Embryonic facial prominence (tissue), 1 donor: ENCODE data around the gene CDC25B.

Source experiments
- DNase-seq: peaks from one replicate; pipeline ENCODE4 v3.0.0-alpha.2; 2016; ENCODE audit errors: extremely low spot score

Gene CDC25B

DNA sequence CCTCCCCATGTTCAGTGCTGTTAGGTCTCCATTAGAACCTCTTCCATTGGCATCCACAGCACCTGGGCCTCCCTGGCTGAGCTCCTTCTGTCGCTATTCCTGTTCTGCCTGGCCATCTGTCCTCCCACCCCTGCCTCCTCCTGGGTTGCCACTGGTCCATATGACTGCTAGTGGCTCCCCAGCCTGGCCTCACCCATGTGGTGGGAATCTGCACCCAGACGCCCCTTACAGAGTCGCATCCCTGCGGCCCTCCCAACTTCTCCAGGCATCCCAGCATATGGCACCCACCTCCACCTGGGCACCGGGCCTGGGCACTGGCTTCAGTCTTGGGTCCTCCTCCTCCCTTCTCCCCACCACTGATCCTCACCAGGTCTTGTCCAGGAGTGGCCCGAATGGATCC, 7.7 kb downstream of the CDC25B start:
- no peak for DNase-seq

DNA sequence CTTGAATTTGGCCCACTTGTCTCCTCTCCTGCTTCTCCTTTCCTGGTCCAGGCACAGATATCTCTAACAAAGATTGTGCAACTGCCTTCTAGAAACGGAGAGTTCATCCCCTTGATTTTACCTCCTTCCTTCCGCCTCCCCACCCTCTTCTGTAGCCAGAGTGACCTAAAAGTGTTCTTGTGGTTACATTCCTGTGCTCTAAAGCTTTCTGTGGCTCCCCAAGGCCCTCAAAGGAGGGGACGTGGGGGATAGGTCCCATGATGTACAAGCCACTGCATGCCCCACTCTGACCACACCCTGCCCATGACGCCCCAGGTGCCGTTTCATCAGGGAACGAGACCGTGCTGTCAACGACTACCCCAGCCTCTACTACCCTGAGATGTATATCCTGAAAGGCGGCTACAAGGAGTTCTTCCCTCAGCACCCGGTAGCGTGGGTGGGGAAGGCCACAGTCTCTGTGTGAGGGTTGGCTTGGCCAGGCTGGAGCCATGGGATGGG, 8.2 kb downstream of the CDC25B start:
- DNase-seq: no peak

DNA sequence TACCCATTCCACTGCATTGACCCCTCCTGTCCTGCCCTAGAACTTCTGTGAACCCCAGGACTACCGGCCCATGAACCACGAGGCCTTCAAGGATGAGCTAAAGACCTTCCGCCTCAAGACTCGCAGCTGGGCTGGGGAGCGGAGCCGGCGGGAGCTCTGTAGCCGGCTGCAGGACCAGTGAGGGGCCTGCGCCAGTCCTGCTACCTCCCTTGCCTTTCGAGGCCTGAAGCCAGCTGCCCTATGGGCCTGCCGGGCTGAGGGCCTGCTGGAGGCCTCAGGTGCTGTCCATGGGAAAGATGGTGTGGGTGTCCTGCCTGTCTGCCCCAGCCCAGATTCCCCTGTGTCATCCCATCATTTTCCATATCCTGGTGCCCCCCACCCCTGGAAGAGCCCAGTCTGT, 8.7 kb downstream of the CDC25B start:
- DNase-seq: no peak

- no peak for DNase-seq
Observed at GRCh38 chr20:3808544-3808943, 12.4 kb downstream of the CDC25B start.

- DNase-seq: peak; percentile 91
Observed at GRCh38 chr20:3811467-3812258, 15.6 kb downstream of the CDC25B start.

DNA sequence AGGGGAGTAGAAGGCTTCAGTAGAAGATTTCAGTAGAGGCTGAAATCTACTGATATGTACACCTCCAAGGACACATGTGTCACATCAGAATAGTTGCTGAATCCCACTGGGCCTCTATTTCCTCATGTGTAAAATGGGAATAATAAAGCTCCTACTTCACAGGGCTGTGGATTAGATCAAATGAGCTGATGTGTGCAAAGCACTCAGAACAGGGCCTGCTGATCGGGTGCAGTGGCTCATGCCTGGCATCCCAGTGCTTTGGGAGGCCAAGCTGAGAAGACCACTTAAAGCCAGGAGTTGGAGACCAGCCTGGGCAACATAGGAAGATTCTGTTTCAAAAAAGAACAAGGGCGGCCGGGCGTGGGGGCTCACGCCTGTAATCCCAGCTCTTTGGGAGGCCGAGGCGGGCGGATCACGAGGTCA, 16.2 kb downstream of the CDC25B start:
- DNase-seq: no peak

- DNase-seq: no peak
Observed at GRCh38 chr20:3812975-3813847, 17.1 kb downstream of the CDC25B start.

GRCh38 chr20:3813848-3814581, 17.9 kb downstream of the CDC25B start:
- DNase-seq: no peak

GRCh38 chr20:3814928-3815495, 18.9 kb downstream of the CDC25B start:
- no peak for DNase-seq

DNA sequence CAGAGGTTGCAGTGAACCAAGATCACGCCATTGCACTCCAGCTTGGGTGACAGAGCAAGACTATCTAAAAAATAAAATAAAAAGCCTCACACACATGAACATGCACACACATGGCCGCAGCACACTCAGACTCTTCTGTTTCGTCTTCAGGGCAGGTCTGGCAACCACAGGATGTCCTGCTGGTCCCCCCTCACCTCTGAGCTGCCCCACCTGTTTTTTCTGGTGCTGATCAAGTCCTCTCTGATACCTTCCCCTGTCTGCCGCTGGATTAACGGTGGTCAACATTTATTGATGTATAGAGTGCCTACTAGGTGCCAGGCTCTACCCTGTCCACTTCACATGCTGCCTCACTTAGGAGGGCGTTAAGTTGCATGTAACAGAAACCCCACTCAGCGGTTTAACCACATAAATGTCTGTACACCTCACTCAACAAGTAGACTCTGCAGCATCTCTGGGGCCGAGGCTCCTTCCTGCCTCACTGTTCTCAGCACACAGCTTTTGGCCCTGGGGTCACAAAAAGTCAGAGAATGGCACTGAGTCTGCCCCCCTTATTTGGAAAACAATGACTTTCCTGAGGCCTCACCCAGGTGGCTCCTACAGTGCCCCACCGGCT, 19.7 kb downstream of the CDC25B start:
- no peak for DNase-seq

DNA sequence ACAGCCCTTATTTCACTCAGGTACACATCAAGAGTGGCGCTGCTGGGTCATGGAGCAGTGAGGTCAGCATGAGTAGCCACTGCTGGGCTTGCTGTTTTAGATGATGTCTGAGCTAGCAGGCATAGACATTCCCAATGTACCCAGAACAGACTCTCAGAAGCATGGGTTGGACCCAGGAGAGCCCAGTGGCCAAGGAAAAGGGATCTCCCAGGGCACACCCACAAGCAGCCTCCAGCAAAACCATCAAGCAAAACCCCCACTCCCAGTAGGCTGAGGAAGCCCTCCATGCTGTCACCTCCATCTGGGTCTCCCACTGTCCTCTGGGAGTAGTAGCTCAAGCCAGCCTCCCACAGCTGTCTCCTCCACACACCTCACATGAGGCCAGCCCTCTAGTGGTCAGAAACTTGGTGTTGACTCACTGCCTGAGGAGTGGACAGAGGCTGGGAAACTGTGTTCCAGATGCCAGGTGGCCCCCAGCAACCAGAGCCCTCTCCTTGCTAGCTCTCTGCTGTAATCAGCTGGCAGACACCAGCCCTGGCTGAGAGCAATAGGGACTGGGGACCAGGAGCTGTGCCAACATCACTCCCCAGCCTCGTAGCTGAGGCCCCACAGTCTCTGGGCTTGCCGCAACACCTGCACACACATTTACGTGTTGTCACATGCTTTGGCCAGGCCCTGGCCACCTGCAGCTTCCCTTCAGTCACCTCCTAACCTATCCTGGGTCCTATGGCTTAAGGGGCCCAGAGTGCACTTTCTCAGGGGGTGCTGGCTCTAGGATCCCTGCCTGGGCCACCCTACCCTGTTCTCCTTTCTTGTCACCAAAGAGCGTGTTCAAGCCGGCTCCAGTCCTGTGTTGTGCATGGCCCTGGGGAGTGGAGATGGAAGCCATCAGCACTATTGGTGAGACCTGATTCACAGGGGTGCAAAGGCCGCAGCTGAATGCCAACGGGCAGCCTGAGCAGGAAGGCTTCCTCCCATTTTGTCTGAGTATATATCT, 22.3 kb downstream of the CDC25B start:
- DNase-seq: no peak

- no peak for DNase-seq
Observed at GRCh38 chr20:3819411-3820047, 23.4 kb downstream of the CDC25B start.

GRCh38 chr20:3820048-3820900, 24.2 kb downstream of the CDC25B start, which contains the start of gene AP5S1:
TSS of gene AP5S1 (plus strand) at chr20:3820547. CDS start at chr20:3822118, 1,571 bp downstream.
- peak; percentile 89 for DNase-seq

- DNase-seq: no peak
Observed at GRCh38 chr20:3820901-3821727, 25.0 kb downstream of the CDC25B start.

DNA sequence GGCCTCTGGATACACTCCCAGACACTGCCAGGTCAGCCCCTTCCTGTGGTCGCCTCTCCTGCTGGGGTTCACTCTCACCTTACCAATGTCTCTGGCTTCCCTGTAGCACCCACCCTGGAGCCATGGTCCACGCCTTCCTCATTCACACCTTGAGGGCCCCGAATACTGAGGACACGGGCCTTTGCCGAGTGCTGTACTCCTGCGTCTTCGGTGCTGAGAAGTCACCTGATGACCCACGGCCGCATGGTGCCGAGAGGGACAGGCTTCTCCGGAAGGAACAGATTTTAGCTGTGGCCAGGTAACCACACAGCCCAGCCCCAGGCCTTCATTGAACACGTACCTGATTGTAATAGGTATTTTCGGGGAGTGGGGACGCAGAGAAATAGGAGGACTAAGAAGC, 25.9 kb downstream of the CDC25B start:
- no peak for DNase-seq

- DNase-seq: no peak
Observed at GRCh38 chr20:3823881-3824280, 27.8 kb downstream of the CDC25B start.

- no peak for DNase-seq
Observed at GRCh38 chr20:3825526-3825925, 29.4 kb downstream of the CDC25B start.

DNA sequence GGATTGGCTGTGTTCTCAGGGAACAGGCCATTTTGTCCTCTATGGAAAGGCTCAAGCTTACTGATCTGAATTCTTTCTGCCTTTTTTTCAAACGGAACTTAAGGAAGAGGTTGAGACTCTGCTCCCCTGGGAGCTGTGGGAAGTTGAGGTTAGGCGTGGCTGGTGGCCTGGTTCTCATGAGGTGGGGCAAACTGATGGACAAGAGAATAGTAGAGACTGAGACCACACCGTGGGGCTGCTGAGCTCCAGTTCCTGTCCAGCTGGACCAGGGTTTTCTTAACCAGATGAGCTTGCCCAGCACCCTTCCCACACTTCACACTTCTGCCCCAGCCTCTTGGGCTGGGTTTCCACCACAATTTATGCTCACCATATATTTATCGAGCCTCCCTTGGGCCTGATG, 30.3 kb downstream of the CDC25B start:
- DNase-seq: no peak
